ENCODE measurements around the gene ABCA13. TPM values are rescaled to one million over a fixed set of nuclear protein-coding genes. Genes with fewer than 3 reads are reported as not detected.

Gene ABCA13
- total and polyA plus RNA-seq, 2 experiments from 2014 or later = 0.11 TPM; not detected in 1

GRCh38 chr7:48636391-48637015, 465.2 kb downstream of the ABCA13 start:
- 4 to 5% methylated on average over 3 of the region's 3 CpGs for WGBS, 2 experiments (ENCODE audit: low coverage in 1 of 2, low lambda C conversion rate in 2 of 2, missing lambda C conversion rate in 2 of 2)
- DNase-seq = no peak
- TF ChIP-seq EZH2phosphoT487 (IDR thresholded peaks at IDR 0.05; ENCODE audit: insufficient read depth, low read depth) = no peak
- TF ChIP-seq EZH2 (IDR thresholded peaks at IDR 0.05; ENCODE audit: insufficient read depth, poor library complexity, severe bottlenecking) = no peak
- Histone ChIP-seq H2AFZ (no peak overlapping the region), H4K20me1 (ENCODE audit: insufficient read depth) (no peaks in the 10 kb centered on the region), H3K9me3 (ENCODE audit: low read depth) (no peaks in the 10 kb centered on the region), H3K4me3 (no peak overlapping the region), H3K27me3 (replicated peaks; ENCODE audit: insufficient read depth) (no peaks in the 10 kb centered on the region), H3K27ac (no peak overlapping the region), H3K9me2 (ENCODE audit: insufficient read depth) (no peaks in the 10 kb centered on the region), H3K4me2 (ENCODE audit: unreplicated experiment) (no peak overlapping the region), H3K4me1 (ENCODE audit: insufficient read depth) (no peaks in the 10 kb centered on the region), H3F3A (ENCODE audit: insufficient read depth) (no peaks in the 10 kb centered on the region), H3K79me2 (ENCODE audit: insufficient read depth) (no peaks in the 10 kb centered on the region), H3K36me3 (ENCODE audit: low read depth) (no peaks in the 10 kb centered on the region), H3K9ac (no peak overlapping the region)
- in situ Hi-C loops (cut with MboI) = no loop called here

- H3K9ac ChIP-seq = no peak overlapping the region
- H3K9me3 ChIP-seq (ENCODE audit: low read depth) = no peaks in the 10 kb centered on the region
- H3K27me3 ChIP-seq (replicated peaks; ENCODE audit: insufficient read depth) = no peaks in the 10 kb centered on the region
- no peaks in the 10 kb centered on the region for H3F3A ChIP-seq (ENCODE audit: insufficient read depth)
- no peak overlapping the region for H3K4me3 ChIP-seq
- H4K20me1 ChIP-seq (ENCODE audit: insufficient read depth) = no peaks in the 10 kb centered on the region
- no peaks in the 10 kb centered on the region for H3K79me2 ChIP-seq (ENCODE audit: insufficient read depth)
- H3K36me3 ChIP-seq (ENCODE audit: low read depth) = no peaks in the 10 kb centered on the region
- H3K4me1 ChIP-seq (ENCODE audit: insufficient read depth) = no peaks in the 10 kb centered on the region
- no peak for DNase-seq
- WGBS, 2 experiments (ENCODE audit: low coverage in 1 of 2, low lambda C conversion rate in 2 of 2, missing lambda C conversion rate in 2 of 2) = 5% methylated on average over 1 of the region's 1 CpG
- TF ChIP-seq EZH2 (IDR thresholded peaks at IDR 0.05; ENCODE audit: insufficient read depth, poor library complexity, severe bottlenecking) (no peak), EZH2phosphoT487 (IDR thresholded peaks at IDR 0.05; ENCODE audit: insufficient read depth, low read depth) (no peak)
- H3K4me2 ChIP-seq (ENCODE audit: unreplicated experiment) = no peak overlapping the region
- no peak overlapping the region for H2AFZ ChIP-seq
- in situ Hi-C loops (cut with MboI) = no loop called here
- H3K27ac ChIP-seq = no peak overlapping the region
- H3K9me2 ChIP-seq (ENCODE audit: insufficient read depth) = no peaks in the 10 kb centered on the region
Observed at GRCh38 chr7:48637382-48637781, 466.1 kb downstream of the ABCA13 start.

GRCh38 chr7:48638041-48638440, 466.8 kb downstream of the ABCA13 start:
- Histone ChIP-seq H3K27ac (no peak overlapping the region), H4K20me1 (ENCODE audit: insufficient read depth) (no peaks in the 10 kb centered on the region), H3K27me3 (replicated peaks; ENCODE audit: insufficient read depth) (no peaks in the 10 kb centered on the region), H3K9ac (no peak overlapping the region), H3K9me2 (ENCODE audit: insufficient read depth) (no peaks in the 10 kb centered on the region), H3K4me1 (ENCODE audit: insufficient read depth) (no peaks in the 10 kb centered on the region), H3K4me2 (ENCODE audit: unreplicated experiment) (no peak overlapping the region), H3K4me3 (no peak overlapping the region), H3K9me3 (ENCODE audit: low read depth) (no peaks in the 10 kb centered on the region), H3F3A (ENCODE audit: insufficient read depth) (no peaks in the 10 kb centered on the region), H3K79me2 (ENCODE audit: insufficient read depth) (no peaks in the 10 kb centered on the region), H3K36me3 (ENCODE audit: low read depth) (no peaks in the 10 kb centered on the region), H2AFZ (no peak overlapping the region)
- in situ Hi-C loops (cut with MboI) = no loop called here
- 31 to 33% methylated on average over 6 of the region's 6 CpGs for WGBS, 2 experiments (ENCODE audit: low coverage in 1 of 2, low lambda C conversion rate in 2 of 2, missing lambda C conversion rate in 2 of 2)
- DNase-seq = no peak
- TF ChIP-seq EZH2 (IDR thresholded peaks at IDR 0.05; ENCODE audit: insufficient read depth, poor library complexity, severe bottlenecking) (no peak), EZH2phosphoT487 (IDR thresholded peaks at IDR 0.05; ENCODE audit: insufficient read depth, low read depth) (no peak)

GRCh38 chr7:48643431-48644013, 472.3 kb downstream of the ABCA13 start:
- H3K79me2 ChIP-seq (ENCODE audit: insufficient read depth) = no peaks in the 10 kb centered on the region
- no peak for DNase-seq
- H3K27me3 ChIP-seq (replicated peaks; ENCODE audit: insufficient read depth) = no peaks in the 10 kb centered on the region
- H4K20me1 ChIP-seq (ENCODE audit: insufficient read depth) = no peaks in the 10 kb centered on the region
- H3K4me3 ChIP-seq = no peak overlapping the region
- no peaks in the 10 kb centered on the region for H3K9me2 ChIP-seq (ENCODE audit: insufficient read depth)
- H3K9me3 ChIP-seq (ENCODE audit: low read depth) = no peaks in the 10 kb centered on the region
- H3K9ac ChIP-seq = no peak overlapping the region
- no peak overlapping the region for H3K4me2 ChIP-seq (ENCODE audit: unreplicated experiment)
- no peaks in the 10 kb centered on the region for H3F3A ChIP-seq (ENCODE audit: insufficient read depth)
- no peaks in the 10 kb centered on the region for H3K4me1 ChIP-seq (ENCODE audit: insufficient read depth)
- H2AFZ ChIP-seq = no peak overlapping the region
- 23 to 30% methylated on average over 2 of the region's 2 CpGs for WGBS, 2 experiments (ENCODE audit: low coverage in 1 of 2, low lambda C conversion rate in 2 of 2, missing lambda C conversion rate in 2 of 2)
- in situ Hi-C loops (cut with MboI) = no loop called here
- H3K27ac ChIP-seq = no peak overlapping the region
- no peaks in the 10 kb centered on the region for H3K36me3 ChIP-seq (ENCODE audit: low read depth)
- TF ChIP-seq EZH2phosphoT487 (IDR thresholded peaks at IDR 0.05; ENCODE audit: insufficient read depth, low read depth) = no peak
- no peak for TF ChIP-seq EZH2 (IDR thresholded peaks at IDR 0.05; ENCODE audit: insufficient read depth, poor library complexity, severe bottlenecking)

Data from GM23248 (cell line).